Psoas muscle (tissue), 8 donors: ENCODE results near the gene CLMN. TPM values are rescaled to one million over a fixed set of nuclear protein-coding genes. Genes with fewer than 3 reads are reported as not detected.

Source experiments
- ATAC-seq, 4 donors: fragments of 200-7000 bp; cut with Tn5 transposase; one replicate each; pipeline ENCODE4 v1.9.1; 2020; ENCODE audit warnings: moderate library complexity in 3 of 4, mild to moderate bottlenecking in 2 of 4
- DNase-seq, 2 donors: peaks; one replicate each; pipeline ENCODE4 v3.0.0-alpha.2; 2020
- H3K27ac ChIP-seq: fragments of 200-600 bp; one replicate; pipeline ENCODE4 v1.8.0; 2022
- H3K27me3 ChIP-seq, 3 donors: fragments of 200-600 bp in 1 of 3; one replicate each; pipeline versions ENCODE4 v1.6.1 to v1.8.0; 2013 to 2022; ENCODE audit warnings: low read length in 2 of 3, mild to moderate bottlenecking in 2 of 3, moderate library complexity in 1 of 3; ENCODE audit not compliant: insufficient read depth in 3 of 3
- H3K36me3 ChIP-seq, 2 donors: fragments of 200-600 bp in 1 of 2; one replicate each; pipeline versions ENCODE4 v1.6.1 to v1.8.0; 2013 to 2022; ENCODE audit warnings: low read depth in 1 of 2, mild to moderate bottlenecking in 1 of 2, moderate library complexity in 1 of 2; ENCODE audit not compliant: insufficient read depth in 1 of 2
- H3K4me1 ChIP-seq: fragments of 200-600 bp; one replicate; pipeline ENCODE4 v1.8.0; 2022
- H3K4me3 ChIP-seq: fragments of 200-600 bp; one replicate; pipeline ENCODE4 v1.8.0; 2022; ENCODE audit warnings: mild to moderate bottlenecking
- H3K9me3 ChIP-seq: fragments of 200-600 bp; one replicate; pipeline ENCODE4 v1.8.0; 2022
- CTCF ChIP-seq: fragments of 200-600 bp; IDR thresholded peaks from one replicate; pipeline ENCODE4 v1.8.0; 2022; ENCODE audit warnings: antibody characterized with exemption
- WGBS, 3 donors: extraction: QIAGEN DNeasy Blood & Tissue Kit; methylation state at CpG; one replicate each; pipeline versions ENCODE4 v1.1.6 to v1.1.7; 2013; 5-methylcytosine and 5-hydroxymethylcytosine counted together
- intact Hi-C, 2 donors: fragments of 100-400 bp; cut with DNase I; formaldehyde crosslinking; loops; one replicate each; pipeline versions ENCODE4 v1.11.0 to v1.14.2; 2022
- polyA plus RNA-seq, 3 donors: library from polyadenylated mRNA; stranded (reverse); fragments of 200-250 nt; gene quantifications; one replicate each; pipeline ENCODE4 v1.2.3, GENCODE V29; 2013
- total RNA-seq, 4 donors: library from RNA; stranded (reverse); fragmentation: NEBNext Ultra II Directional in 2 of 4; extraction: Animal tissue kit (Norgen Biotek cat#: 25700) in 2 of 4; gene quantifications; one replicate each; pipeline versions ENCODE4 v1.2.1 to v1.2.4, GENCODE V29; 2021 to 2023
- donor health status: healthy with polysubstance abuse.
- donor health status: DM: no; HTN: no; CAD: no; lungs with moderate emphysema.
- donor health status: Bipolar disorder and iron deficiency.
- donor health status: healthy.
- donor health status: DM: yes; HTN: yes; CAD: no.
- donor health status: DM: no; HTN: no; CAD: no.
- donor health status: DM: no; HTN: no; CAD: no.
- donor health status: DM: yes; HTN: yes; CAD: no.

Gene CLMN
- total and polyA plus RNA-seq, 7 donors, result 1.7 to 9.6 (median 3.9) TPM

GRCh38 chr14:95331708-95332408, 12.2 kb upstream of the CLMN start:
- no peak for ATAC-seq
- H3K36me3 ChIP-seq, result no peaks in the 10 kb centered on the region

GRCh38 chr14:95330591-95331370, 11.1 kb upstream of the CLMN start:
- Histone ChIP-seq H3K27me3 (peaks cover 0 to 2% (median 0%) of the 10 kb centered on the region in 3 donors), H3K4me1 (no peaks in the 10 kb centered on the region), H3K4me3 (no peak overlapping the region), H3K9me3 (no peaks in the 10 kb centered on the region), H3K36me3 (no peaks in the 10 kb centered on the region), H3K27ac (no peak overlapping the region)
- TF ChIP-seq CTCF, result no peak
- DNase-seq, result no peak
- no peak for ATAC-seq
- 79 to 85% (median 82%) methylated on average over 20 of the region's 20 CpGs for WGBS, 3 donors
- intact Hi-C loops, result no loop called here

More at GRCh38 chr14:95331708-95332408, 12.2 kb upstream of the CLMN start:
- Histone ChIP-seq H3K27ac (no peak overlapping the region), H3K27me3 (peaks cover 0 to 5% (median 0%) of the 10 kb centered on the region in 3 donors), H3K9me3 (no peaks in the 10 kb centered on the region), H3K4me1 (no peaks in the 10 kb centered on the region), H3K4me3 (no peak overlapping the region)
- 76 to 84% (median 79%) methylated on average over 10 of the region's 10 CpGs for WGBS, 3 donors
- intact Hi-C loops, result no loop called here
- DNase-seq, result no peak
- TF ChIP-seq CTCF, result no peak

- intact Hi-C loops, result no loop called here
- 82 to 88% (median 83%) methylated on average over 9 of the region's 9 CpGs for WGBS, 3 donors
- DNase-seq, result no peak
- H3K27me3 ChIP-seq, result no peaks in the 10 kb centered on the region
- no peak for ATAC-seq
- no peak overlapping the region for H3K27ac ChIP-seq
- H3K4me1 ChIP-seq, result no peaks in the 10 kb centered on the region
- no peak overlapping the region for H3K4me3 ChIP-seq
- no peaks in the 10 kb centered on the region for H3K36me3 ChIP-seq
- TF ChIP-seq CTCF, result no peak
- no peaks in the 10 kb centered on the region for H3K9me3 ChIP-seq
These were observed 10.2 kb upstream of the CLMN start for GRCh38 chr14:95329941-95330340.

- no peak for DNase-seq
- Histone ChIP-seq H3K4me3 (no peak overlapping the region), H3K9me3 (no peaks in the 10 kb centered on the region), H3K4me1 (no peaks in the 10 kb centered on the region), H3K27me3 (no peaks in the 10 kb centered on the region), H3K27ac (no peak overlapping the region), H3K36me3 (no peaks in the 10 kb centered on the region)
- 71 to 79% (median 77%) methylated on average over 13 of the region's 13 CpGs for WGBS, 3 donors
- TF ChIP-seq CTCF, result no peak
- ATAC-seq, result no peak
- intact Hi-C loops, result no loop called here
These were observed 9.2 kb upstream of the CLMN start for GRCh38 chr14:95328729-95329503.
